Spleen (tissue), 11 donors: ENCODE measurements around the gene POLD3. TPM values are rescaled to one million over a fixed set of nuclear protein-coding genes. Genes with fewer than 3 reads are reported as not detected.

Experiments used
- DNase-seq: peaks from one replicate; pipeline ENCODE4 v3.0.0-alpha.2; 2020
- H3K27ac ChIP-seq, 8 donors: fragments of 200-600 bp; sonication (generic) in 7 of 8; 1 replicate in 4 of 8; 2 replicates in 4 of 8; pipeline versions ENCODE4 v1.5.0 to v1.8.0; 2016 to 2021; ENCODE audit warnings: inconsistent platforms in 4 of 8, mild to moderate bottlenecking in 4 of 8, moderate library complexity in 1 of 8
- H3K27me3 ChIP-seq, 7 donors: fragments of 200-600 bp; sonication (generic) in 6 of 7; replicated peaks in 1 of 7; 1 replicate in 4 of 7; 2 replicates in 3 of 7; pipeline versions ENCODE4 v1.5.0 to v1.8.0; 2016 to 2021; ENCODE audit warnings: inconsistent platforms in 3 of 7, mild to moderate bottlenecking in 1 of 7
- H3K36me3 ChIP-seq, 6 donors: fragments of 200-600 bp; sonication (generic) in 5 of 6; 1 replicate in 4 of 6; 2 replicates in 2 of 6; pipeline versions ENCODE4 v1.5.0 to v1.8.0; 2016 to 2021; ENCODE audit warnings: inconsistent platforms in 2 of 6
- H3K4me1 ChIP-seq, 6 donors: fragments of 200-600 bp; sonication (generic) in 5 of 6; 1 replicate in 3 of 6; 2 replicates in 3 of 6; pipeline versions ENCODE4 v1.5.0 to v1.8.0; 2016 to 2021; ENCODE audit warnings: inconsistent platforms in 3 of 6
- H3K4me3 ChIP-seq, 8 donors: fragments of 200-600 bp; sonication (generic) in 7 of 8; 1 replicate in 4 of 8; 2 replicates in 4 of 8; pipeline versions ENCODE4 v1.5.0 to v1.8.0; 2016 to 2021; ENCODE audit warnings: inconsistent platforms in 4 of 8, mild to moderate bottlenecking in 4 of 8, moderate library complexity in 2 of 8
- H3K9me3 ChIP-seq, 8 donors: fragments of 200-600 bp; sonication (generic) in 7 of 8; 1 replicate in 4 of 8; 2 replicates in 4 of 8; pipeline versions ENCODE4 v1.5.0 to v1.8.0; 2016 to 2021; ENCODE audit warnings: inconsistent platforms in 4 of 8
- POLR2A ChIP-seq, 3 donors: fragments of 450-650 bp; IDR thresholded peaks; one replicate each; pipeline ENCODE4 v1.5.1; 2017; ENCODE audit warnings: antibody characterized with exemption in 3 of 3, mild to moderate bottlenecking in 1 of 3
- POLR2AphosphoS5 ChIP-seq, 3 donors: sonication (generic); formaldehyde crosslinking; IDR thresholded peaks; one replicate each; pipeline ENCODE4 v1.5.1; 2017; ENCODE audit warnings: antibody characterized with exemption in 3 of 3
- WGBS, 5 donors: extraction: QIAGEN DNeasy Blood & Tissue Kit in 3 of 5; methylation state at CpG; one replicate each; pipeline versions ENCODE4 v1.1.5 to v1.1.7; 2013 to 2018; 5-methylcytosine and 5-hydroxymethylcytosine counted together
- intact Hi-C: fragments of 100-400 bp; cut with DNase I; formaldehyde crosslinking; loops from one replicate; pipeline ENCODE4 v1.15.0; 2023; ENCODE audit warnings: low total_unique reads
- polyA plus RNA-seq, 3 donors: library from polyadenylated mRNA; stranded (reverse); fragments of 200-250 nt; gene quantifications; one replicate each; pipeline ENCODE4 v1.2.1, GENCODE V29; 2013
- total RNA-seq, 7 donors: library from RNA; depleted of rRNA in 3 of 7; stranded (reverse); fragments of >200 nt in 3 of 7; fragmentation: NEBNext Ultra II Directional in 4 of 7; extraction: Animal tissue kit (Norgen Biotek cat#: 25700) in 4 of 7; gene quantifications; one replicate each; pipeline versions ENCODE4 v1.1.0 to v1.2.1, GENCODE V29; 2016 to 2021
- TF ChIP-seq, protein P1 (sequence below), 11 experiments: fragments of 200-600 bp in 7 of 11; fragments of 450-650 bp in 4 of 11; sonication (generic) in 4 of 11; IDR thresholded peaks in 8 of 11; conservative IDR thresholded peaks in 3 of 11; 1 replicate in 7 of 11; 2 replicates in 4 of 11; pipeline versions ENCODE4 v1.4.0 to v1.8.0; 2016 to 2021; ENCODE audit warnings: antibody characterized with exemption in 11 of 11, inconsistent platforms in 4 of 11, mild to moderate bottlenecking in 1 of 11
- donor health status: healthy with polysubstance abuse.
- donor health status: DM: no; HTN: no; CAD: no; lungs with moderate emphysema.
- donor health status: DM: no; HTN: no; CAD: no.
- donor health status: Bipolar disorder and iron deficiency.
- donor health status: healthy.
- donor health status: DM: no; HTN: no; CAD: no.
- donor health status: DM: yes; HTN: yes; CAD: no.

POLD3 gene
- total and polyA plus RNA-seq, 10 donors: 5.0 to 23.1 (median 16.6) TPM

DNA sequence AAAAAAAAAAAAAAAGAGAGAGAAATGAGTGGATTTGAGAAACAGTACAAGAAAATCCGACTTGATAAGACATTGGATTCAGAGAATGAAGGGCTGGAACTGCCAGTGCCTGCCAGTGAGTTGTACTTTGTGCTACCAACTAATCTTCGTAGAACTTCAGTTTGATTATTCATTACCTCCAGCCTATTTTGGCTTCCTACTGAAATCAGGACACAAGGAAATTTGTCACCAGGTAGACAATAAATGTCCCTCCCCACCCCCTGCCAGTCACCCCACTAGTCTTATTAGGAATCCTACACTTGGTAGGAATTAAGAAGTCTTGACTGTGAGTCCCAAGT, 21.4 kb upstream of the POLD3 start:
- intact Hi-C loops: no loop called here
- no peak for TF ChIP-seq POLR2A (IDR thresholded peaks at IDR 0.05)
- TF ChIP-seq POLR2AphosphoS5 (IDR thresholded peaks at IDR 0.05): no peak
- TF ChIP-seq, protein P1, sequence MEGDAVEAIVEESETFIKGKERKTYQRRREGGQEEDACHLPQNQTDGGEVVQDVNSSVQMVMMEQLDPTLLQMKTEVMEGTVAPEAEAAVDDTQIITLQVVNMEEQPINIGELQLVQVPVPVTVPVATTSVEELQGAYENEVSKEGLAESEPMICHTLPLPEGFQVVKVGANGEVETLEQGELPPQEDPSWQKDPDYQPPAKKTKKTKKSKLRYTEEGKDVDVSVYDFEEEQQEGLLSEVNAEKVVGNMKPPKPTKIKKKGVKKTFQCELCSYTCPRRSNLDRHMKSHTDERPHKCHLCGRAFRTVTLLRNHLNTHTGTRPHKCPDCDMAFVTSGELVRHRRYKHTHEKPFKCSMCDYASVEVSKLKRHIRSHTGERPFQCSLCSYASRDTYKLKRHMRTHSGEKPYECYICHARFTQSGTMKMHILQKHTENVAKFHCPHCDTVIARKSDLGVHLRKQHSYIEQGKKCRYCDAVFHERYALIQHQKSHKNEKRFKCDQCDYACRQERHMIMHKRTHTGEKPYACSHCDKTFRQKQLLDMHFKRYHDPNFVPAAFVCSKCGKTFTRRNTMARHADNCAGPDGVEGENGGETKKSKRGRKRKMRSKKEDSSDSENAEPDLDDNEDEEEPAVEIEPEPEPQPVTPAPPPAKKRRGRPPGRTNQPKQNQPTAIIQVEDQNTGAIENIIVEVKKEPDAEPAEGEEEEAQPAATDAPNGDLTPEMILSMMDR (IDR thresholded peaks at IDR 0.05 in 8 of 11, conservative IDR thresholded peaks at IDR 0.05 in 3 of 11): no peak
- WGBS, 5 donors: 76 to 86% (median 81%) methylated on average over 2 of the region's 2 CpGs
- Histone ChIP-seq H3K4me3 (no peak overlapping the region), H3K9me3 (no peaks in the 10 kb centered on the region), H3K27ac (no peak overlapping the region), H3K27me3 (peaks cover 0 to 13% (median 0%) of the 10 kb centered on the region in 7 donors), H3K36me3 (no peaks in the 10 kb centered on the region), H3K4me1 (no peaks in the 10 kb centered on the region)
- no peak for DNase-seq

DNA sequence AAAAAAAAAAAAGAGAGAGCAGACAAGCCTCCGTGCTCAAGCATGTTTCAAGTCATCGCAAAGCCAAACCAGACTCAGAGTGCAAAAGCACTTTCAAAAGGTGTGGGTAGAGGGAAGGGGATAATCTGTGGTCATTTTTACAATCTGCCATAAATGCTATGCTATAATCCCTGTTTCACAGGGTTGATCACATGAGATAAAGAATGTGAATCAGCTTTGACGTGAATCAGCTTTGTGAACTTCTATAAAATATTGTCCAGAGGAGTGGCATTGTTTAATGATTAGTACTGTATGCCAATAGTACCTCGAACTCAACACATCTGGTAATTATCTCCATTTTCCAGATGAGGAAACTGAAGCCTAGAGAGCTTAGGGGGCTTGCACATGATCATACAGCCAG, 20.0 kb upstream of the POLD3 start:
- no peaks in the 10 kb centered on the region for H3K4me1 ChIP-seq
- H3K4me3 ChIP-seq: no peak overlapping the region
- TF ChIP-seq POLR2AphosphoS5 (IDR thresholded peaks at IDR 0.05): no peak
- TF ChIP-seq, protein P1 (IDR thresholded peaks at IDR 0.05 in 8 of 11, conservative IDR thresholded peaks at IDR 0.05 in 3 of 11): no peak
- TF ChIP-seq POLR2A (IDR thresholded peaks at IDR 0.05): no peak
- WGBS, 5 donors: 85 to 92% (median 89%) methylated on average over 4 of the region's 4 CpGs
- H3K36me3 ChIP-seq: no peaks in the 10 kb centered on the region
- intact Hi-C loops: no loop called here
- H3K9me3 ChIP-seq: no peaks in the 10 kb centered on the region
- H3K27me3 ChIP-seq: peaks cover 0 to 13% (median 0%) of the 10 kb centered on the region in 7 donors
- H3K27ac ChIP-seq: no peak overlapping the region
- DNase-seq: no peak

DNA sequence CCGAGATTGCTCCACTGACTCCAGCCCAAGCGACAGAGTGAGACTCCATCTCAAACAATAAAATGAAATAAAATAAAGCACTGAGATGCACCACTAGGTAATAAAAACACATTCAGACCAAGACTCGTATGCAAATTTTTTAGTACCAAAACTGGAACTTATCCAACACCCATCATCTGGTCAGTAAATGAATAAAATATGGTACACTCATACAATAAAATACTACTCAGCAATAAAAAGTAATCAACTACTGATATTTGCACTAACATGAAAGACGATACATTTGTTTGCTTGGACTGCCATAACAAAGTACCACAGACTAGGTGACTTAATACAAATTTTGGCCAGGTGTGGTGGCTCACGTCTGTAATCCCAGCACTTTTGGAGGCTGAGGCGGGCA, 17.8 kb upstream of the POLD3 start:
- H3K36me3 ChIP-seq: no peaks in the 10 kb centered on the region
- no peak overlapping the region for H3K4me3 ChIP-seq
- 87 to 93% (median 90%) methylated on average over 6 of the region's 6 CpGs for WGBS, 5 donors
- TF ChIP-seq POLR2AphosphoS5 (IDR thresholded peaks at IDR 0.05) (no peak), POLR2A (IDR thresholded peaks at IDR 0.05) (no peak)
- TF ChIP-seq, protein P1 (IDR thresholded peaks at IDR 0.05 in 8 of 11, conservative IDR thresholded peaks at IDR 0.05 in 3 of 11): no peak
- DNase-seq: no peak
- no peaks in the 10 kb centered on the region for H3K9me3 ChIP-seq
- no peaks in the 10 kb centered on the region for H3K4me1 ChIP-seq
- intact Hi-C loops: no loop called here
- peaks cover 0 to 13% (median 0%) of the 10 kb centered on the region in 7 donors for H3K27me3 ChIP-seq
- no peak overlapping the region for H3K27ac ChIP-seq

DNA sequence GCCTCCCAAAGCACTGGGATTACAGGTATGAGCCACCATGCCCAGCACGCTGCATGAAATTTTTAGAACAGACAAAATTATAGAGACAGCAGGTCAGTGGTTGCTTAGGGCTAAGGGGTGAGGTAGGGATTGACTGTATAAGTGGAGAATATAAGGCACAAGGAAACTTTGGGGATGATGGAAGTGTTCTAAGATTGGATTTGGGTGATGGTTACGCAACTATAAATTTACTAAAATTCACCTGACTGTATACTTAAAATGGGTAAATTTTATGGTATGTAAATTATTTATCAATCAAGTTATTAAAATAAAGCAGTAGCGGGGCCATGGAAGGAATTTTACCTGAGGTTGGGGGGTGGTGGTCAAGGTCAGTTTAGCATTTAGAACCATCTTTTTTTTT, 16.4 kb upstream of the POLD3 start:
- H3K4me3 ChIP-seq: no peak overlapping the region
- no peaks in the 10 kb centered on the region for H3K9me3 ChIP-seq
- 94 to 99% (median 97%) methylated on average over 3 of the region's 3 CpGs for WGBS, 5 donors
- H3K27ac ChIP-seq: no peak overlapping the region
- peaks cover 0 to 13% (median 0%) of the 10 kb centered on the region in 7 donors for H3K27me3 ChIP-seq
- DNase-seq: no peak
- no peaks in the 10 kb centered on the region for H3K36me3 ChIP-seq
- intact Hi-C loops: no loop called here
- no peak for TF ChIP-seq POLR2AphosphoS5 (IDR thresholded peaks at IDR 0.05)
- TF ChIP-seq, protein P1 (IDR thresholded peaks at IDR 0.05 in 8 of 11, conservative IDR thresholded peaks at IDR 0.05 in 3 of 11): no peak
- TF ChIP-seq POLR2A (IDR thresholded peaks at IDR 0.05): no peak
- no peaks in the 10 kb centered on the region for H3K4me1 ChIP-seq
